Sigmoid colon (tissue), 4 donors: Measurements from ENCODE around the gene DDX5.

ENCODE experiments used
- CTCF ChIP-seq, 4 experiments: fragments of 450-650 bp in 3 of 4; fragments of 200-600 bp in 1 of 4; IDR thresholded peaks; one replicate each; pipeline ENCODE4 v1.5.1; 2016 to 2019; ENCODE audit warnings: antibody characterized with exemption in 4 of 4, mild to moderate bottlenecking in 3 of 4, moderate library complexity in 2 of 4
- POLR2A ChIP-seq, 2 donors: fragments of 450-650 bp; IDR thresholded peaks; one replicate each; pipeline ENCODE4 v1.6.1; 2016; ENCODE audit warnings: antibody characterized with exemption in 2 of 2, mild to moderate bottlenecking in 2 of 2, moderate library complexity in 2 of 2
- POLR2AphosphoS5 ChIP-seq, 4 donors: sonication (generic); formaldehyde crosslinking; IDR thresholded peaks; one replicate each; pipeline ENCODE4 v1.6.1; 2017; ENCODE audit warnings: antibody characterized with exemption in 4 of 4

- TF ChIP-seq CTCF (IDR thresholded peaks at IDR 0.05) (no peak), POLR2AphosphoS5 (IDR thresholded peaks at IDR 0.05) (no peak), POLR2A (IDR thresholded peaks at IDR 0.05) (no peak)
These were observed 28.1 kb upstream of the DDX5 start for GRCh38 chr17:64534187-64534586.
